GM12878 (cell line): ENCODE results near the gene CACNA2D1. TPM values are rescaled to one million over a fixed set of nuclear protein-coding genes. Genes with fewer than 3 reads are reported as not detected.

Experiments used
- ATAC-seq: fragments of 200-7000 bp; cut with Tn5 transposase; 3 replicates; pipeline ENCODE4 v1.9.1; 2020; ENCODE audit warnings: mild to moderate bottlenecking, moderate library complexity
- BruUV-seq: library from RNA; stranded (reverse); fragments of 400-500 nt; replicated peaks from 2 replicates; lab custom pipeline; 2021; lab: Mats Ljungman, UMichigan
- CTCF ChIA-PET: fragments of 300-600 bp; sonication (Branson Sonifier 250); formaldehyde crosslinking; extraction: SDS; loops from one replicate; lab custom pipeline; 2021; ENCODE audit warnings: inconsistent platforms; lab: Yijun Ruan, JAX
- POLR2A ChIA-PET: fragments of 350-600 bp; formaldehyde crosslinking; extraction: SDS; loops from one replicate; lab custom pipeline; 2021; ENCODE audit warnings: inconsistent platforms; lab: Charles Lee
- RAD21 ChIA-PET: fragments of 300-600 bp; sonication (Branson Sonifier 250); formaldehyde crosslinking; loops from one replicate; lab custom pipeline; 2023; ENCODE audit warnings: antibody characterized with exemption; ENCODE audit not compliant: unreplicated experiment; lab: Charles Lee
- SMC1A ChIA-PET: fragments of 300-600 bp; sonication (Branson Sonifier 250); formaldehyde crosslinking; loops from one replicate; lab custom pipeline; 2023; ENCODE audit not compliant: unreplicated experiment, uncharacterized antibody; lab: Charles Lee
- DNase-seq: peaks from one replicate; pipeline ENCODE4 v3.0.0-alpha.2; 2011; ENCODE audit warnings: low read depth, low spot score
- FAIRE-seq: peaks from 3 replicates; lab custom pipeline; 2011; peaks lifted over from hg19 to GRCh38; lab: Jason Lieb, UNC
- H2AFZ ChIP-seq: 2 replicates; pipeline ENCODE4 v1.6.0; 2011; ENCODE audit warnings: low read depth, low read length, control low read depth; ENCODE audit not compliant: control insufficient read depth
- H3K27ac ChIP-seq: 2 replicates; pipeline ENCODE4 v1.5.1; 2011; ENCODE audit warnings: control low read depth; ENCODE audit not compliant: control insufficient read depth, insufficient read depth
- H3K27me3 ChIP-seq, 2 experiments: replicated peaks in 1 of 2; 2 replicates each; pipeline versions ENCODE4 v1.6.0 to v1.6.1; 2011; ENCODE audit warnings: low read length in 1 of 2; ENCODE audit not compliant: control insufficient read depth in 2 of 2, insufficient read depth in 2 of 2
- H3K36me3 ChIP-seq, 2 experiments: 2 replicates each; pipeline ENCODE4 v1.5.1; 2011; ENCODE audit warnings: low read length in 1 of 2; ENCODE audit not compliant: control insufficient read depth in 2 of 2, insufficient read depth in 2 of 2
- H3K4me1 ChIP-seq: 2 replicates; pipeline ENCODE4 v1.6.1; 2011; ENCODE audit warnings: mild to moderate bottlenecking, low read length, moderate library complexity, mixed read lengths; ENCODE audit not compliant: control insufficient read depth, insufficient read depth
- H3K4me2 ChIP-seq: 2 replicates; pipeline ENCODE4 v1.6.0; 2011; ENCODE audit warnings: control low read depth; ENCODE audit not compliant: control insufficient read depth, insufficient read depth
- H3K4me3 ChIP-seq: fragments of 200-600 bp; sonication (generic); 2 replicates; pipeline ENCODE4 v1.5.1; 2016
- H3K79me2 ChIP-seq: 2 replicates; pipeline ENCODE4 v1.6.0; 2011; ENCODE audit warnings: low read length; ENCODE audit not compliant: control insufficient read depth, insufficient read depth
- H3K9ac ChIP-seq: 2 replicates; pipeline ENCODE4 v1.8.0; 2011; ENCODE audit warnings: low read length, control low read depth, mixed read lengths; ENCODE audit not compliant: control insufficient read depth, insufficient read depth
- H3K9me3 ChIP-seq: replicated peaks from 3 replicates; pipeline ENCODE4 v1.5.1; 2011; ENCODE audit warnings: mild to moderate bottlenecking, low read length; ENCODE audit not compliant: control insufficient read depth, insufficient read depth
- H4K20me1 ChIP-seq: 2 replicates; pipeline ENCODE4 v1.6.0; 2011; ENCODE audit not compliant: control insufficient read depth, insufficient read depth
- BHLHE40 ChIP-seq, 2 experiments: fragments of 450-650 bp in 1 of 2; IDR thresholded peaks; 2 replicates each; pipeline ENCODE4 v1.6.1; 2011 to 2017; ENCODE audit warnings: low read depth in 2 of 2, borderline replicate concordance in 1 of 2, improper control_type of control experiment in 1 of 2, low read length in 1 of 2, mild to moderate bottlenecking in 1 of 2
- GATAD2B ChIP-seq: fragments of 450-650 bp; conservative IDR thresholded peaks from 2 replicates; pipeline ENCODE4 v1.6.1; 2017; ENCODE audit warnings: low read depth, mild to moderate bottlenecking, moderate library complexity
- IRF4 ChIP-seq: IDR thresholded peaks from 2 replicates; pipeline ENCODE4 v1.6.1; 2011; ENCODE audit warnings: low read depth, low read length
- MYC ChIP-seq: IDR thresholded peaks from 2 replicates; pipeline ENCODE4 v1.6.1; 2011; ENCODE audit warnings: mild to moderate bottlenecking, low read length, moderate library complexity, inconsistent platforms; ENCODE audit not compliant: insufficient read depth, insufficient replicate concordance, insufficient read length, severe bottlenecking
- PAX5 ChIP-seq: IDR thresholded peaks from 2 replicates; pipeline ENCODE4 v1.6.1; 2011; ENCODE audit warnings: low read depth, low read length, borderline replicate concordance
- PML ChIP-seq: IDR thresholded peaks from 2 replicates; pipeline ENCODE4 v1.6.1; 2012; ENCODE audit warnings: low read length, inconsistent platforms
- RB1 ChIP-seq: fragments of 450-650 bp; formaldehyde crosslinking; IDR thresholded peaks from 2 replicates; pipeline ENCODE4 v1.6.1; 2017; ENCODE audit warnings: mild to moderate bottlenecking, borderline replicate concordance
- RFX5 ChIP-seq: IDR thresholded peaks from 2 replicates; pipeline ENCODE4 v1.6.1; 2011; ENCODE audit warnings: low read depth, low read length, improper control_type of control experiment
- SIN3A ChIP-seq: IDR thresholded peaks from 2 replicates; pipeline ENCODE4 v1.6.1; 2012; ENCODE audit warnings: low read depth, low read length, improper control_type of control experiment
- SMAD5 ChIP-seq: IDR thresholded peaks from 2 replicates; pipeline ENCODE4 v1.6.1; 2016; ENCODE audit warnings: antibody characterized with exemption, low read depth
- ZBED1 ChIP-seq: IDR thresholded peaks from 2 replicates; pipeline ENCODE4 v1.6.1; 2016; ENCODE audit warnings: borderline replicate concordance
- ZNF207 ChIP-seq: fragments of 450-650 bp; IDR thresholded peaks from 2 replicates; pipeline ENCODE4 v1.6.1; 2014; ENCODE audit warnings: antibody characterized with exemption, mild to moderate bottlenecking, borderline replicate concordance
- ZNF217 ChIP-seq: fragments of 450-650 bp; IDR thresholded peaks from 2 replicates; pipeline ENCODE4 v1.6.1; 2017; ENCODE audit warnings: antibody characterized with exemption, mild to moderate bottlenecking
- whole genome bisulfite sequencing: methylation state at CpG from one replicate; pipeline ENCODE4 v1.1.6; 2016; ENCODE audit warnings: low lambda C conversion rate; ENCODE audit not compliant: insufficient replicate concordance, insufficient coverage; ENCODE audit errors: missing lambda C conversion rate; 5-methylcytosine and 5-hydroxymethylcytosine counted together
- in situ Hi-C: fragments of 300-500 bp; cut with MboI; formaldehyde crosslinking; loops from 9 replicates; pipeline ENCODE4 v1.14.3; 2018; ENCODE audit warnings: mixed read lengths
- intact Hi-C: fragments of 100-400 bp; cut with micrococcal nuclease; formaldehyde crosslinking; loops from one replicate; pipeline ENCODE4 v1.14.2; 2022; ENCODE audit not compliant: unreplicated experiment
- polyA plus RNA-seq, 11 experiments: library from polyadenylated mRNA; depleted of rRNA in 4 of 11; unstranded in 6 of 11; stranded (reverse) in 5 of 11; fragments of >200 nt; fragmentation: Nextera tagmentation in 4 of 11; fragmentation: Illumina TruSeq in 1 of 11; extraction: Ambion mirVana in 4 of 11; extraction: Trizol in 1 of 11; gene quantifications; 1 replicate in 1 of 11; 2 replicates in 10 of 11; pipeline versions ENCODE4 v1.2.1 to v1.2.3, GENCODE V29; 2011 to 2016; ENCODE audit warnings: inconsistent platforms in 2 of 11, missing spikeins in 2 of 11, low read depth in 1 of 11
- total RNA-seq, 4 experiments: library from RNA; depleted of rRNA in 3 of 4; stranded (reverse); fragments of >200 nt in 3 of 4; fragmentation: Illumina TruSeq in 1 of 4; extraction: Trizol in 1 of 4; gene quantifications; 2 replicates each; pipeline versions ENCODE4 v1.2.1 to v1.2.3, GENCODE V29; 2013 to 2021
- TF ChIP-seq, protein P1 (sequence below): IDR thresholded peaks from 2 replicates; pipeline ENCODE4 v1.6.1; 2011; ENCODE audit warnings: borderline replicate concordance, low read depth, mild to moderate bottlenecking, moderate library complexity, low read length; ENCODE audit not compliant: insufficient read depth, poor library complexity, severe bottlenecking
- TF ChIP-seq, protein P2 (sequence below): fragments of 450-650 bp; IDR thresholded peaks from 2 replicates; pipeline ENCODE4 v1.6.1; 2018; ENCODE audit warnings: borderline replicate concordance, mild to moderate bottlenecking; ENCODE audit not compliant: partially characterized antibody
- TF ChIP-seq, protein P3 (sequence below): fragments of 450-650 bp; IDR thresholded peaks from 2 replicates; pipeline ENCODE4 v1.6.1; 2017; ENCODE audit warnings: antibody characterized with exemption, mild to moderate bottlenecking, moderate library complexity
- TF ChIP-seq, protein P4 (sequence below): IDR thresholded peaks from 2 replicates; pipeline ENCODE4 v1.6.1; 2012; ENCODE audit warnings: low read depth, low read length, improper control_type of control experiment

The CACNA2D1 gene
- total and polyA plus RNA-seq, 10 of the 15 experiments (the other 5 are each of a cell fraction or from before 2014, with no cell fraction given), result 0.14 to 14.8 (median 0.97) TPM

DNA sequence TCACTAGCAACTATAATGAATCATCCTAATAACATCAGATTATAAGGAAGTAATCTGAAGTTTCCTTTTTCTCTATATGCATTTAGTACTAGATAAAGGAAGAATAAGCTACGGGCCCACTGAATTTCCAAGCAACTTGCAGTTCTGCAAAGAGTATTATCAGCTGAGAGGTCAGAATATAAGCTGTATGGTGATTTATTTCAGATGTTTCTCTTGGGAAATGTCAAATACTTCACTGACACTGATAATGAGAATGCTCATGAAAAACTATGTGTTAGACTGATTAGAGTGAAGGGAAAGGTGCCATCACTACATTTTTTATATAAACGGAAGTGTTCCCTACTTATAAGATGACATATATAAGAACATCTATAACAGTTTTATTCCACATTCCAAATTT, 422.5 kb downstream of the CACNA2D1 start:
- 2% methylated on average over 2 of the region's 2 CpGs for WGBS
- in situ Hi-C loops, result no loop called here
- TF ChIP-seq RFX5 (no peak), RB1 (no peak), IRF4 (no peak), ZNF207 (no peak), PAX5 (no peak), PML (no peak), SIN3A (no peak), ZNF217 (no peak), GATAD2B (no peak), SMAD5 (no peak), ZBED1 (no peak), BHLHE40 (IDR thresholded peaks at IDR 0.05; ENCODE audit: borderline replicate concordance in 1 of 2, low read depth in 2 of 2, low read length in 1 of 2) (no peak), MYC (no peak)
- TF ChIP-seq, protein P1, sequence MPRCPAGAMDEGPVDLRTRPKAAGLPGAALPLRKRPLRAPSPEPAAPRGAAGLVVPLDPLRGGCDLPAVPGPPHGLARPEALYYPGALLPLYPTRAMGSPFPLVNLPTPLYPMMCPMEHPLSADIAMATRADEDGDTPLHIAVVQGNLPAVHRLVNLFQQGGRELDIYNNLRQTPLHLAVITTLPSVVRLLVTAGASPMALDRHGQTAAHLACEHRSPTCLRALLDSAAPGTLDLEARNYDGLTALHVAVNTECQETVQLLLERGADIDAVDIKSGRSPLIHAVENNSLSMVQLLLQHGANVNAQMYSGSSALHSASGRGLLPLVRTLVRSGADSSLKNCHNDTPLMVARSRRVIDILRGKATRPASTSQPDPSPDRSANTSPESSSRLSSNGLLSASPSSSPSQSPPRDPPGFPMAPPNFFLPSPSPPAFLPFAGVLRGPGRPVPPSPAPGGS, result no peak
- TF ChIP-seq, protein P2, sequence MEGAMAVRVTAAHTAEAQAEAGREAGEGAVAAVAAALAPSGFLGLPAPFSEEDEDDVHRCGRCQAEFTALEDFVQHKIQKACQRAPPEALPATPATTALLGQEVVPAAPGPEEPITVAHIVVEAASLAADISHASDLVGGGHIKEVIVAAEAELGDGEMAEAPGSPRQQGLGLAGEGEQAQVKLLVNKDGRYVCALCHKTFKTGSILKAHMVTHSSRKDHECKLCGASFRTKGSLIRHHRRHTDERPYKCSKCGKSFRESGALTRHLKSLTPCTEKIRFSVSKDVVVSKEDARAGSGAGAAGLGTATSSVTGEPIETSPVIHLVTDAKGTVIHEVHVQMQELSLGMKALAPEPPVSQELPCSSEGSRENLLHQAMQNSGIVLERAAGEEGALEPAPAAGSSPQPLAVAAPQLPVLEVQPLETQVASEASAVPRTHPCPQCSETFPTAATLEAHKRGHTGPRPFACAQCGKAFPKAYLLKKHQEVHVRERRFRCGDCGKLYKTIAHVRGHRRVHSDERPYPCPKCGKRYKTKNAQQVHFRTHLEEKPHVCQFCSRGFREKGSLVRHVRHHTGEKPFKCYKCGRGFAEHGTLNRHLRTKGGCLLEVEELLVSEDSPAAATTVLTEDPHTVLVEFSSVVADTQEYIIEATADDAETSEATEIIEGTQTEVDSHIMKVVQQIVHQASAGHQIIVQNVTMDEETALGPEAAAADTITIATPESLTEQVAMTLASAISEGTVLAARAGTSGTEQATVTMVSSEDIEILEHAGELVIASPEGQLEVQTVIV, result no peak
- TF ChIP-seq, protein P3, sequence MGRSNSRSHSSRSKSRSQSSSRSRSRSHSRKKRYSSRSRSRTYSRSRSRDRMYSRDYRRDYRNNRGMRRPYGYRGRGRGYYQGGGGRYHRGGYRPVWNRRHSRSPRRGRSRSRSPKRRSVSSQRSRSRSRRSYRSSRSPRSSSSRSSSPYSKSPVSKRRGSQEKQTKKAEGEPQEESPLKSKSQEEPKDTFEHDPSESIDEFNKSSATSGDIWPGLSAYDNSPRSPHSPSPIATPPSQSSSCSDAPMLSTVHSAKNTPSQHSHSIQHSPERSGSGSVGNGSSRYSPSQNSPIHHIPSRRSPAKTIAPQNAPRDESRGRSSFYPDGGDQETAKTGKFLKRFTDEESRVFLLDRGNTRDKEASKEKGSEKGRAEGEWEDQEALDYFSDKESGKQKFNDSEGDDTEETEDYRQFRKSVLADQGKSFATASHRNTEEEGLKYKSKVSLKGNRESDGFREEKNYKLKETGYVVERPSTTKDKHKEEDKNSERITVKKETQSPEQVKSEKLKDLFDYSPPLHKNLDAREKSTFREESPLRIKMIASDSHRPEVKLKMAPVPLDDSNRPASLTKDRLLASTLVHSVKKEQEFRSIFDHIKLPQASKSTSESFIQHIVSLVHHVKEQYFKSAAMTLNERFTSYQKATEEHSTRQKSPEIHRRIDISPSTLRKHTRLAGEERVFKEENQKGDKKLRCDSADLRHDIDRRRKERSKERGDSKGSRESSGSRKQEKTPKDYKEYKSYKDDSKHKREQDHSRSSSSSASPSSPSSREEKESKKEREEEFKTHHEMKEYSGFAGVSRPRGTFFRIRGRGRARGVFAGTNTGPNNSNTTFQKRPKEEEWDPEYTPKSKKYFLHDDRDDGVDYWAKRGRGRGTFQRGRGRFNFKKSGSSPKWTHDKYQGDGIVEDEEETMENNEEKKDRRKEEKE, result no peak
- TF ChIP-seq, protein P4, sequence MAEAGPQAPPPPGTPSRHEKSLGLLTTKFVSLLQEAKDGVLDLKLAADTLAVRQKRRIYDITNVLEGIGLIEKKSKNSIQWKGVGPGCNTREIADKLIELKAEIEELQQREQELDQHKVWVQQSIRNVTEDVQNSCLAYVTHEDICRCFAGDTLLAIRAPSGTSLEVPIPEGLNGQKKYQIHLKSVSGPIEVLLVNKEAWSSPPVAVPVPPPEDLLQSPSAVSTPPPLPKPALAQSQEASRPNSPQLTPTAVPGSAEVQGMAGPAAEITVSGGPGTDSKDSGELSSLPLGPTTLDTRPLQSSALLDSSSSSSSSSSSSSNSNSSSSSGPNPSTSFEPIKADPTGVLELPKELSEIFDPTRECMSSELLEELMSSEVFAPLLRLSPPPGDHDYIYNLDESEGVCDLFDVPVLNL, result no peak

More for the DNA sequence above, 422.5 kb downstream of the CACNA2D1 start:
- Histone ChIP-seq H3K9me3 (no peaks in the 10 kb centered on the region), H3K4me3 (no peak overlapping the region), H3K79me2 (no peaks in the 10 kb centered on the region), H3K4me2 (no peak overlapping the region), H4K20me1 (no peaks in the 10 kb centered on the region), H3K36me3 (no peaks in the 10 kb centered on the region), H3K27ac (no peak overlapping the region), H3K9ac (no peak overlapping the region), H3K27me3 (no peaks in the 10 kb centered on the region), H3K4me1 (no peaks in the 10 kb centered on the region), H2AFZ (no peak overlapping the region)
- DNase-seq, result no peak
- SMC1A ChIA-PET, result interaction anchor here (0.6 to 8.5 kb wide), 8 partner anchors 10 to 585 kb away, joined by 3 to 89 read pairs (median 4); no protein-coding TSS in a partner anchor
- CTCF ChIA-PET, result interaction anchor here (0.7 to 8.3 kb wide), 8 partner anchors 9 to 584 kb away, joined by 3 to 96 read pairs (median 3); no protein-coding TSS in a partner anchor
- RAD21 ChIA-PET, result interaction anchor here (1.1 to 1.9 kb wide), 4 partner anchors 11 to 536 kb away, joined by 3 to 7 read pairs (median 3); no protein-coding TSS in a partner anchor
- BruUV-seq, result no TSS peak
- no peak for FAIRE-seq
- POLR2A ChIA-PET, result no interaction called here
- ATAC-seq, result no peak
- intact Hi-C loops, result no loop called here
